A549 (cell line): ENCODE measurements around the gene ANKRD13C. TPM values are rescaled to one million over a fixed set of nuclear protein-coding genes. Genes with fewer than 3 reads are reported as not detected.
"Not testable (repeated sequence)": the region's sequence is repeated elsewhere in the genome, so short reads cannot be mapped to it uniquely, and the experiment has no call there.

ENCODE experiments used
- ATAC-seq, 2 experiments: fragments of 200-7000 bp in 1 of 2; fragments of >200 bp in 1 of 2; cut with Nextera tagmentation in 1 of 2; cut with Tn5 transposase in 1 of 2; 3 replicates each; pipeline versions ENCODE4 v1.8.0 to v1.9.1; 2018 to 2020; ENCODE audit warnings: mild to moderate bottlenecking in 1 of 2, moderate library complexity in 1 of 2
- CTCF ChIA-PET: fragments of 300-600 bp; sonication (Branson Sonifier 250); formaldehyde crosslinking; extraction: SDS; loops from one replicate; lab custom pipeline; 2021; ENCODE audit warnings: antibody characterized with exemption, inconsistent platforms; lab: Yijun Ruan, JAX
- POLR2A ChIA-PET: fragments of 350-600 bp; formaldehyde crosslinking; extraction: SDS; loops from one replicate; lab custom pipeline; 2021; ENCODE audit warnings: antibody characterized with exemption, inconsistent platforms; lab: Yijun Ruan, JAX
- DNase-seq, 2 experiments: peaks; one replicate each; pipeline versions ENCODE4 v3.0.0 to v3.0.0-alpha.2; 2011 to 2016; ENCODE audit warnings: low read depth in 1 of 2, low spot score in 1 of 2
- FAIRE-seq: peaks from 2 replicates; lab custom pipeline; 2011; peaks lifted over from hg19 to GRCh38; lab: Jason Lieb, UNC
- H3K27ac ChIP-seq, 2 experiments: fragments of >200 bp; sonication (Bioruptor Twin); formaldehyde crosslinking; 3 replicates each; pipeline ENCODE4 v1.5.1; 2016 to 2017
- H3K4me1 ChIP-seq: fragments of >200 bp; sonication (Bioruptor Twin); formaldehyde crosslinking; 3 replicates; pipeline ENCODE4 v1.6.1; 2016
- H3K4me2 ChIP-seq: fragments of >200 bp; sonication (Bioruptor Twin); formaldehyde crosslinking; 3 replicates; pipeline ENCODE4 v1.6.1; 2016
- H3K4me3 ChIP-seq: fragments of >200 bp; sonication (Bioruptor Twin); formaldehyde crosslinking; 3 replicates; pipeline ENCODE4 v1.5.1; 2016
- H3K9me3 ChIP-seq: fragments of >200 bp; sonication (Bioruptor Twin); formaldehyde crosslinking; 3 replicates; pipeline ENCODE4 v1.6.1; 2016
- CBX2 ChIP-seq: fragments of 200-600 bp; sonication (generic); IDR thresholded peaks from 2 replicates; pipeline ENCODE4 v1.6.1; 2016; ENCODE audit warnings: low read depth, mild to moderate bottlenecking, borderline replicate concordance
- CBX8 ChIP-seq: fragments of 200-600 bp; sonication (generic); IDR thresholded peaks from 2 replicates; pipeline ENCODE4 v1.6.1; 2016
- CEBPB ChIP-seq, 2 experiments: fragments of >200 bp in 1 of 2; sonication (Bioruptor Twin) in 1 of 2; formaldehyde crosslinking in 1 of 2; IDR thresholded peaks; 2 replicates each; pipeline ENCODE4 v1.6.1; 2012 to 2016
- FOSL2 ChIP-seq, 2 experiments: fragments of 450-650 bp in 1 of 2; fragments of >200 bp in 1 of 2; sonication (Bioruptor Twin) in 1 of 2; formaldehyde crosslinking; IDR thresholded peaks; 2 replicates each; pipeline versions ENCODE4 v1.5.0 to v1.6.1; 2016 to 2020; ENCODE audit warnings: mild to moderate bottlenecking in 1 of 2, moderate library complexity in 1 of 2
- HOXA7 ChIP-seq: fragments of 250-450 bp; sonication (Bioruptor Pico); IDR thresholded peaks from 2 replicates; pipeline ENCODE4 v1.5.0; 2020; ENCODE audit warnings: mild to moderate bottlenecking, moderate library complexity
- MAFK ChIP-seq: fragments of 450-650 bp; IDR thresholded peaks from 2 replicates; pipeline ENCODE4 v1.6.1; 2014; ENCODE audit not compliant: partially characterized antibody
- MAZ ChIP-seq: fragments of 150-350 bp; IDR thresholded peaks from 2 replicates; pipeline ENCODE4 v1.6.1; 2014; ENCODE audit warnings: antibody characterized with exemption, low read depth, low read length, borderline replicate concordance
- NFE2L2 ChIP-seq: fragments of 150-350 bp; conservative IDR thresholded peaks from 2 replicates; pipeline ENCODE4 v1.6.1; 2014; ENCODE audit warnings: low read length
- NR3C1 ChIP-seq: fragments of >200 bp; sonication (Bioruptor Twin); formaldehyde crosslinking; IDR thresholded peaks from 3 replicates; pipeline ENCODE4 v1.6.1; 2017
- RFX5 ChIP-seq: fragments of 450-650 bp; IDR thresholded peaks from 2 replicates; pipeline ENCODE4 v1.7.1; 2014; ENCODE audit warnings: antibody characterized with exemption, mild to moderate bottlenecking, moderate library complexity
- RNF2 ChIP-seq: fragments of 200-600 bp; sonication (generic); IDR thresholded peaks from 2 replicates; pipeline ENCODE4 v1.6.1; 2016; ENCODE audit warnings: low read depth, mild to moderate bottlenecking, antibody characterized with exemption, moderate library complexity, borderline replicate concordance
- TFCP2L1 ChIP-seq: fragments of 250-450 bp; sonication (Bioruptor Pico); IDR thresholded peaks from 2 replicates; pipeline ENCODE4 v1.5.0; 2021; ENCODE audit warnings: mild to moderate bottlenecking
- TP53 ChIP-seq: fragments of 250-450 bp; sonication (Bioruptor Pico); IDR thresholded peaks from 2 replicates; pipeline ENCODE4 v1.5.0; 2021; ENCODE audit warnings: mild to moderate bottlenecking, moderate library complexity
- WGBS: methylation state at CpG from one replicate; pipeline ENCODE4 v1.1.6; 2017; ENCODE audit errors: missing lambda C conversion rate; 5-methylcytosine and 5-hydroxymethylcytosine counted together
- polyA plus RNA-seq, 4 experiments: library from polyadenylated mRNA; depleted of rRNA in 3 of 4; stranded (reverse); fragments of >200 nt; fragmentation: RNase III in 1 of 4; extraction: RNeasy Plus Mini Kit Qiagen cat#74134 plus additional on column Dnase treatment in 1 of 4; gene quantifications; 2 replicates in 3 of 4; 3 replicates in 1 of 4; pipeline ENCODE4 v1.2.3, GENCODE V29; 2011 to 2017
- TF ChIP-seq, protein P1 (sequence below): IDR thresholded peaks from 2 replicates; pipeline ENCODE4 v1.6.1; 2012; ENCODE audit warnings: low read depth, borderline replicate concordance

Gene ANKRD13C
- polyA plus RNA-seq, 2 of the 4 experiments (the other 2 are of a cell fraction), result 8.1 to 12.5 TPM

GRCh38 chr1:70353601-70354331, 756 bp downstream of the ANKRD13C start:
- ChIA-PET POLR2A (interaction anchor here (0.5 to 4.3 kb wide), 12 partner anchors 10 to 168 kb away, joined by 3 to 62 read pairs (median 4); partner anchors contain the start of genes CTH and SRSF11), CTCF (interaction anchor here (1.3 to 1.5 kb wide), 2 partner anchors 14 to 57 kb away, joined by 4 to 7 read pairs; partner anchors contain the start of gene CTH)
- H3K9me3 ChIP-seq, result no peaks in the 10 kb centered on the region
- peak; percentile 59 to 62 for ATAC-seq
- H3K4me1 ChIP-seq, result peaks cover 18% of the 10 kb centered on the region
- H3K4me2 ChIP-seq, result peak overlapping the region; percentile 75
- WGBS, result under 1% methylated on average over 12 of the region's 34 CpGs
- TF ChIP-seq RFX5, result no peak
- TF ChIP-seq CBX8, result no peak
- TF ChIP-seq TP53 (CRISPR knock-in tag), result no peak
- TF ChIP-seq TFCP2L1 (CRISPR knock-in tag), result no peak
- TF ChIP-seq MAZ, result no peak
- H3K27ac ChIP-seq, result peak overlapping the region; percentile 94 to 95
- H3K4me3 ChIP-seq, result peak overlapping the region; percentile 67
- no peak for FAIRE-seq
- peak in 1 of 2 experiments; percentile 14 for DNase-seq

- DNase-seq (no peak), ATAC-seq (no peak), FAIRE-seq (no peak)
- POLR2A ChIA-PET, result interaction anchor here (4.3 kb wide), 1 partner anchor 58 kb away, joined by 62 read pairs; the partner anchor contains the start of gene CTH
- peak overlapping the region; percentile 75 for H3K4me2 ChIP-seq
- CTCF ChIA-PET, result interaction anchor here (1.3 to 1.5 kb wide), 2 partner anchors 13 to 58 kb away, joined by 4 to 7 read pairs; partner anchors contain the start of gene CTH
- 36% methylated on average over 4 of the region's 4 CpGs for WGBS
- H3K4me3 ChIP-seq, result peak overlapping the region; percentile 67
- H3K9me3 ChIP-seq, result no peaks in the 10 kb centered on the region
- H3K27ac ChIP-seq, result peak overlapping the region in 1 of 2 experiments; percentile 94; a peak in 3 of 6 replicates
- TF ChIP-seq, protein P1, sequence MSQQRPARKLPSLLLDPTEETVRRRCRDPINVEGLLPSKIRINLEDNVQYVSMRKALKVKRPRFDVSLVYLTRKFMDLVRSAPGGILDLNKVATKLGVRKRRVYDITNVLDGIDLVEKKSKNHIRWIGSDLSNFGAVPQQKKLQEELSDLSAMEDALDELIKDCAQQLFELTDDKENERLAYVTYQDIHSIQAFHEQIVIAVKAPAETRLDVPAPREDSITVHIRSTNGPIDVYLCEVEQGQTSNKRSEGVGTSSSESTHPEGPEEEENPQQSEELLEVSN, result no peak
- TF ChIP-seq CBX8 (no peak), HOXA7 (CRISPR knock-in tag) (no peak), MAFK (peak; percentile 91), CEBPB (IDR thresholded peaks at IDR 0.05) (no peak)
- H3K4me1 ChIP-seq, result peaks cover 18% of the 10 kb centered on the region
Measured at GRCh38 chr1:70353044-70353443, 1.5 kb downstream of the ANKRD13C start.

- ATAC-seq, POLR2A ChIA-PET, H3K4me3 ChIP-seq, FAIRE-seq, H3K4me2 ChIP-seq, H3K9me3 ChIP-seq, CTCF ChIA-PET, DNase-seq, H3K27ac ChIP-seq: not testable (repeated sequence)
- H3K4me1 ChIP-seq, result peaks cover 12% of the 10 kb centered on the region; the same call in 2 of the 3 replicates
- WGBS, result 93% methylated on average over 4 of the region's 4 CpGs
Measured at GRCh38 chr1:70349799-70350198, 4.7 kb downstream of the ANKRD13C start.

DNA sequence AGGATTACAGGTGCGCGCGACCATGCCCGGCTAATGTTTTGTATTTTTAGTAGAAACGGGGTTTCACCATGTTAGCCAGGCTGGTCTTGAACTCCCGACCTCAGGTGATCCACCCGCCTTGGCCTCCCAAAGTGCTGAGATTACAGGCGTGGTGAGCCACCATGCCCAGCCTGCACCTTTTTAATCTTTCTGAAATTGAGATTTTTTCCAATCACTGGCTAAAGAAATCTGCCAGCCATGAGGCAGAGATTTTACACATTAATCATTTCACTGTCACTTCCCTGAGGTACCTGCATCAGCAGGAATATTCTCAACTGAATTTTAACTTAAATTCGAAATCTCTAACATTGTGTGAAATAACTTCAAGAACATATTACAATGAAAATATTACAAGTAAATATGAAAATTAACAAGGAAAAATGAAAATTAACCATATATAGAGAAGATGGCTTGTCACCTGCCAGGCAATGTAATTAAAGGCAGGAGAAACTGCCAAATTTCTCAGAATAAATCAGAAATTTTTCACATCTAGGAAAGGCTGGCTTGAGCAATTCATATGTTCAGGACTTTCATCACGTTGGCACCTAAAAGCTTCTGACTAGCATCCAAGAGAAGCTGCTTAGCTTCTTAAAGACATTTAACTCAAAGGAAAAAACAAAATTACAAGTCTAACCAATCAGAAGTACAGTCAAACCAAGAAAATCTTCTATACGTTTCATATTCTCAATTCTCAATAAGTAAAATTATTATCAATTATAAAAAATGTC, 5.9 kb downstream of the ANKRD13C start:
- POLR2A ChIA-PET, result interaction anchor here (0.6 kb wide), 1 partner anchor 69 kb away, joined by 3 read pairs; no protein-coding TSS in a partner anchor
- H3K4me2 ChIP-seq, result no peak overlapping the region
- CTCF ChIA-PET, result no interaction called here
- ATAC-seq (no peak), FAIRE-seq (no peak), DNase-seq (no peak)
- no peak overlapping the region for H3K4me3 ChIP-seq
- no peaks in the 10 kb centered on the region for H3K9me3 ChIP-seq
- peaks cover 12% of the 10 kb centered on the region; the same call in 2 of the 3 replicates for H3K4me1 ChIP-seq
- 95% methylated on average over 11 of the region's 11 CpGs for WGBS
- TF ChIP-seq NR3C1, result no peak
- TF ChIP-seq FOSL2 (IDR thresholded peaks at IDR 0.05), result no peak
- no peak for TF ChIP-seq FOSL2 (CRISPR knock-in tag; IDR thresholded peaks at IDR 0.05)
- TF ChIP-seq RNF2, result no peak
- no peak for TF ChIP-seq CBX2
- TF ChIP-seq NFE2L2, result no peak
- no peak overlapping the region for H3K27ac ChIP-seq

- CTCF ChIA-PET, result interaction anchor here (2.0 kb wide), 1 partner anchor 14 kb away, joined by 7 read pairs; the partner anchor contains the start of gene ANKRD13C
- H3K4me3 ChIP-seq, H3K4me1 ChIP-seq, DNase-seq, H3K9me3 ChIP-seq, FAIRE-seq, H3K27ac ChIP-seq, POLR2A ChIA-PET, H3K4me2 ChIP-seq, ATAC-seq: not testable (repeated sequence)
- WGBS, result 92% methylated on average over 3 of the region's 3 CpGs
Measured at GRCh38 chr1:70339644-70340043, 14.9 kb downstream of the ANKRD13C start.
